ENCODE measurements around the gene SLC35G4.
"Not testable (repeated sequence)": the region's sequence is repeated elsewhere in the genome, so short reads cannot be mapped to it uniquely, and the experiment has no call there.

SLC35G4 gene

GRCh38 chr18:11607906-11608305, 1.5 kb upstream of the SLC35G4 start:
- no peak for DNase-seq (ENCODE audit: low read depth)
- no peak for TF ChIP-seq CTCF (IDR thresholded peaks at IDR 0.05; ENCODE audit: insufficient read depth, low read depth, low read length, missing control alignments)
- no peak overlapping the region for H3K4me3 ChIP-seq (ENCODE audit: low read depth, low read length)

- not testable (repeated sequence) for DNase-seq (ENCODE audit: low read depth); H3K4me3 ChIP-seq (ENCODE audit: low read depth, low read length)
Observed at GRCh38 chr18:11608618-11609017, 778 bp upstream of the SLC35G4 start.

- not testable (repeated sequence) for DNase-seq (ENCODE audit: low read depth); H3K4me3 ChIP-seq (ENCODE audit: low read depth, low read length)
Observed at GRCh38 chr18:11613073-11613472, 3.7 kb downstream of the SLC35G4 start.

- not testable (repeated sequence) for DNase-seq (ENCODE audit: low read depth); H3K4me3 ChIP-seq (ENCODE audit: low read depth, low read length)
Observed at GRCh38 chr18:11613611-11614010, 4.2 kb downstream of the SLC35G4 start.

GRCh38 chr18:11614042-11614441, 4.6 kb downstream of the SLC35G4 start:
- DNase-seq (ENCODE audit: low read depth); H3K4me3 ChIP-seq (ENCODE audit: low read depth, low read length): not testable (repeated sequence)

GRCh38 chr18:11614981-11615380, 5.6 kb downstream of the SLC35G4 start:
- DNase-seq (ENCODE audit: low read depth); H3K4me3 ChIP-seq (ENCODE audit: low read depth, low read length): not testable (repeated sequence)

- not testable (repeated sequence) for DNase-seq (ENCODE audit: low read depth)
Observed at GRCh38 chr18:11647310-11647709, 37.9 kb downstream of the SLC35G4 start.

GRCh38 chr18:11647804-11648203, 38.4 kb downstream of the SLC35G4 start:
- not testable (repeated sequence) for DNase-seq (ENCODE audit: low read depth); H3K4me3 ChIP-seq (ENCODE audit: low read depth, low read length)

More at GRCh38 chr18:11647310-11647709, 37.9 kb downstream of the SLC35G4 start:
- not testable (repeated sequence) for H3K4me3 ChIP-seq (ENCODE audit: low read depth, low read length)

GRCh38 chr18:11649839-11650238, 40.4 kb downstream of the SLC35G4 start:
- no peak overlapping the region for H3K4me3 ChIP-seq (ENCODE audit: low read depth, low read length)
- no peak for DNase-seq (ENCODE audit: low read depth)
- no peak for TF ChIP-seq CTCF (IDR thresholded peaks at IDR 0.05; ENCODE audit: insufficient read depth, low read depth, low read length, missing control alignments)

- H3K4me3 ChIP-seq (ENCODE audit: low read depth, low read length), result no peak overlapping the region
- no peak for DNase-seq (ENCODE audit: low read depth)
- no peak for TF ChIP-seq CTCF (IDR thresholded peaks at IDR 0.05; ENCODE audit: insufficient read depth, low read depth, low read length, missing control alignments)
Observed at GRCh38 chr18:11651899-11652298, 42.5 kb downstream of the SLC35G4 start.

GRCh38 chr18:11653521-11653920, 44.1 kb downstream of the SLC35G4 start:
- no peak for DNase-seq (ENCODE audit: low read depth)
- H3K4me3 ChIP-seq (ENCODE audit: low read depth, low read length), result no peak overlapping the region
- no peak for TF ChIP-seq CTCF (IDR thresholded peaks at IDR 0.05; ENCODE audit: insufficient read depth, low read depth, low read length, missing control alignments)

Data from GM12865 (cell line).